ENCODE measurements around the gene SNAP25.

Gene SNAP25

GRCh38 chr20:10336959-10337729 lies 118.5 kb downstream of the SNAP25 start:
- no peak for DNase-seq

- DNase-seq = no peak
These were observed 120.0 kb downstream of the SNAP25 start for GRCh38 chr20:10338426-10339180.

- DNase-seq = no peak
These were observed 121.0 kb downstream of the SNAP25 start for GRCh38 chr20:10339609-10340008.

- no peak for DNase-seq
These were observed 123.5 kb downstream of the SNAP25 start for GRCh38 chr20:10342152-10342551.

- DNase-seq = no peak
These were observed 126.3 kb downstream of the SNAP25 start for GRCh38 chr20:10344953-10345352.

- no peak for DNase-seq
These were observed 128.7 kb downstream of the SNAP25 start for GRCh38 chr20:10347086-10347880.

GRCh38 chr20:10349118-10349517 lies 130.5 kb downstream of the SNAP25 start:
- no peak for DNase-seq

- DNase-seq = no peak
These were observed 131.7 kb downstream of the SNAP25 start for GRCh38 chr20:10350188-10350842.

- no peak for DNase-seq
These were observed 134.5 kb downstream of the SNAP25 start for GRCh38 chr20:10352934-10353824.

GRCh38 chr20:10356628-10357027 lies 138.0 kb downstream of the SNAP25 start:
- no peak for DNase-seq

Data from NCI-H2081 (cell line).